ENCODE results near the gene FABP3. TPM values are rescaled to one million over a fixed set of nuclear protein-coding genes. Genes with fewer than 3 reads are reported as not detected.

FABP3 gene
- total RNA-seq, 4 donors from 2014 or later = 2.3 to 6.6 (median 5.4) TPM; not detected in 1

DNA sequence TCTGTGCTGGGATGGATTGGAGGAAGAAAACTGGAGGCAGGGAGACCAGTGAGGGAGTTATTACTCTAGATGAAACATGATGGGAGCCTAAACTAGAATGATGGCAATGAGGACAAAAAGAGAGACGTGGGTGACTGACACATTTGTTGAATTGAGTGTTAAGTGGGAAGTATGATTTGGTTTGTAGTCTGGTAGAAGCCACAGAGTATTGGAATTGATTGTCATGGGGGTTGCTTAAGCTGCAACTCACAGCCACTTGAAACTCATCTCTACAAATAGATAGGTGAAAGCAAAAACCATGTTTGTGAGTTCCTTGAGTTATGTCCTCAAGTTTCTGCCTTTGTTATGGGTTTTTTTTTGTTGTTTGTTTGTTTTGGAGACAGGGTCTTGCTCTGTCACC is 28.4 kb downstream of the FABP3 start:
- TF ChIP-seq, protein P1, sequence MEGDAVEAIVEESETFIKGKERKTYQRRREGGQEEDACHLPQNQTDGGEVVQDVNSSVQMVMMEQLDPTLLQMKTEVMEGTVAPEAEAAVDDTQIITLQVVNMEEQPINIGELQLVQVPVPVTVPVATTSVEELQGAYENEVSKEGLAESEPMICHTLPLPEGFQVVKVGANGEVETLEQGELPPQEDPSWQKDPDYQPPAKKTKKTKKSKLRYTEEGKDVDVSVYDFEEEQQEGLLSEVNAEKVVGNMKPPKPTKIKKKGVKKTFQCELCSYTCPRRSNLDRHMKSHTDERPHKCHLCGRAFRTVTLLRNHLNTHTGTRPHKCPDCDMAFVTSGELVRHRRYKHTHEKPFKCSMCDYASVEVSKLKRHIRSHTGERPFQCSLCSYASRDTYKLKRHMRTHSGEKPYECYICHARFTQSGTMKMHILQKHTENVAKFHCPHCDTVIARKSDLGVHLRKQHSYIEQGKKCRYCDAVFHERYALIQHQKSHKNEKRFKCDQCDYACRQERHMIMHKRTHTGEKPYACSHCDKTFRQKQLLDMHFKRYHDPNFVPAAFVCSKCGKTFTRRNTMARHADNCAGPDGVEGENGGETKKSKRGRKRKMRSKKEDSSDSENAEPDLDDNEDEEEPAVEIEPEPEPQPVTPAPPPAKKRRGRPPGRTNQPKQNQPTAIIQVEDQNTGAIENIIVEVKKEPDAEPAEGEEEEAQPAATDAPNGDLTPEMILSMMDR (IDR thresholded peaks at IDR 0.05) = no peak
- TF ChIP-seq POLR2A (IDR thresholded peaks at IDR 0.05) = no peak
- Histone ChIP-seq H3K36me3 (peaks cover 0 to 7% of the 10 kb centered on the region in 2 donors), H3K9me3 (no peaks in the 10 kb centered on the region), H3K27ac (no peak overlapping the region), H3K27me3 (no peaks in the 10 kb centered on the region), H3K4me1 (no peaks in the 10 kb centered on the region), H3K4me3 (replicated peaks in 1 of 3) (no peak overlapping the region)
- 46 to 62% methylated on average over 1 of the region's 1 CpG for WGBS, 2 donors
- DNase-seq = no peak
- intact Hi-C loops (cut with DNase I) = no loop called here

- no peak for TF ChIP-seq POLR2A (IDR thresholded peaks at IDR 0.05)
- TF ChIP-seq, protein P1 (IDR thresholded peaks at IDR 0.05) = no peak
- no peaks in the 10 kb centered on the region for H3K36me3 ChIP-seq
Observed at GRCh38 chr1:31336687-31337467, 36.0 kb downstream of the FABP3 start.

GRCh38 chr1:31335007-31335406 is 37.9 kb downstream of the FABP3 start:
- H3K4me1 ChIP-seq = no peaks in the 10 kb centered on the region
- TF ChIP-seq, protein P1 (IDR thresholded peaks at IDR 0.05) = peak in 3 of 6 experiments; percentile 34 to 46 (median 40)
- no peak for TF ChIP-seq POLR2A (IDR thresholded peaks at IDR 0.05)
- no peaks in the 10 kb centered on the region for H3K36me3 ChIP-seq
- no peaks in the 10 kb centered on the region for H3K27me3 ChIP-seq
- intact Hi-C loops (cut with DNase I) = no loop called here
- no peak for DNase-seq
- no peak overlapping the region for H3K27ac ChIP-seq
- no peak overlapping the region for H3K4me3 ChIP-seq (replicated peaks in 1 of 3)
- no peaks in the 10 kb centered on the region for H3K9me3 ChIP-seq

More at GRCh38 chr1:31336687-31337467, 36.0 kb downstream of the FABP3 start:
- Histone ChIP-seq H3K27me3 (no peaks in the 10 kb centered on the region), H3K4me1 (no peaks in the 10 kb centered on the region), H3K4me3 (replicated peaks in 1 of 3) (no peak overlapping the region), H3K27ac (no peak overlapping the region), H3K9me3 (no peaks in the 10 kb centered on the region)
- intact Hi-C loops (cut with DNase I) = no loop called here
- peak; percentile 5 to 17 for DNase-seq
- 80% methylated on average over 10 of the region's 10 CpGs for WGBS, 2 donors

DNA sequence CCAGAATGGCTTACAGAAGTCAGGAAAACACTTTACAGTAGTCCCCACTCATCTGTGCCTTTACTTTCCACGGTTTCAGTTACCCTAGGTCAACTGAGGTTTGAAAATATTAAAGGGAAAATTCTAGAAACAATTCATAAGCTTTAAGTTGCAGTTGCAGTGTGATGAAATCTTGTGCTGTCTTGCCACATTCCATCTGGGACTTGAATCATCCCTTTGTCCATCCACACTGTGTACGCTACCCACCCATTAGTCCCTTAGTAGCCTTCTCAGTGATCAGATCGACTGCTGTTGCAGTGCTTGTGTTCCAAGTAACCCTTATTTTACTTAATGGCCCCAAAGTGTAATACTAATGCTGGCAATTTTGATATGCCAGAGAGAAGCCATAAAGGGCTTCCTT is 45.5 kb downstream of the FABP3 start:
- Histone ChIP-seq H3K4me1 (no peaks in the 10 kb centered on the region), H3K9me3 (no peaks in the 10 kb centered on the region), H3K4me3 (replicated peaks in 1 of 3) (no peak overlapping the region), H3K27ac (no peak overlapping the region), H3K27me3 (no peaks in the 10 kb centered on the region), H3K36me3 (peaks cover 0 to 6% of the 10 kb centered on the region in 2 donors)
- TF ChIP-seq, protein P1 (IDR thresholded peaks at IDR 0.05) = no peak
- TF ChIP-seq POLR2A (IDR thresholded peaks at IDR 0.05) = no peak
- 75 to 90% methylated on average over 3 of the region's 3 CpGs for WGBS, 2 donors
- intact Hi-C loops (cut with DNase I) = no loop called here
- DNase-seq = no peak

- intact Hi-C loops (cut with DNase I) = no loop called here
Observed at GRCh38 chr1:31326461-31326860, 46.4 kb downstream of the FABP3 start.

More at GRCh38 chr1:31326461-31326860, 46.4 kb downstream of the FABP3 start:
- Histone ChIP-seq H3K27me3 (no peaks in the 10 kb centered on the region), H3K36me3 (peaks cover 0 to 6% of the 10 kb centered on the region in 2 donors), H3K27ac (no peak overlapping the region), H3K4me1 (no peaks in the 10 kb centered on the region), H3K9me3 (no peaks in the 10 kb centered on the region), H3K4me3 (replicated peaks in 1 of 3) (no peak overlapping the region)
- TF ChIP-seq, protein P1 (IDR thresholded peaks at IDR 0.05) = no peak
- TF ChIP-seq POLR2A (IDR thresholded peaks at IDR 0.05) = no peak
- no peak for DNase-seq
- 88 to 95% methylated on average over 1 of the region's 1 CpG for WGBS, 2 donors
